HCT116 (cell line): ENCODE measurements around the gene PLA2G5. TPM values are rescaled to one million over a fixed set of nuclear protein-coding genes. Genes with fewer than 3 reads are reported as not detected.

Experiments
- ATAC-seq: fragments of 200-7000 bp; cut with Tn5 transposase; 2 replicates; pipeline ENCODE4 v1.9.1; 2020; ENCODE audit warnings: mild to moderate bottlenecking, moderate library complexity
- BruUV-seq: library from RNA; stranded (reverse); fragments of 400-500 nt; replicated peaks from 2 replicates; lab custom pipeline; 2021; lab: Mats Ljungman, UMichigan
- CTCF ChIA-PET: fragments of 300-600 bp; sonication (Branson Sonifier 250); formaldehyde crosslinking; loops from one replicate; lab custom pipeline; 2021; ENCODE audit warnings: antibody characterized with exemption; lab: Charles Lee
- POLR2A ChIA-PET: fragments of 300-600, 350-600 bp; sonication (Branson Sonifier 250); formaldehyde crosslinking; loops from one replicate; lab custom pipeline; 2021; ENCODE audit warnings: antibody characterized with exemption; lab: Charles Lee
- RAD21 ChIA-PET, 2 experiments: fragments of 300-600 bp; sonication (Branson Sonifier 250); formaldehyde crosslinking; loops; one replicate each; lab custom pipeline; 2023; ENCODE audit warnings: low total read pairs in 2 of 2; ENCODE audit not compliant: uncharacterized antibody in 2 of 2, unreplicated experiment in 2 of 2, low non-redundant PET in 1 of 2; lab: Charles Lee
- DNase-seq: peaks from one replicate; pipeline ENCODE4 v3.0.0-alpha.2; 2010; ENCODE audit warnings: low read depth, low spot score
- H2AFZ ChIP-seq: fragments of 200-600 bp; shearing (Covaris generic), sonication (generic); 2 replicates; pipeline ENCODE4 v1.6.1; 2017; ENCODE audit warnings: low read depth, mixed run types, mixed read lengths, antibody characterized with exemption, low read length; ENCODE audit not compliant: poor library complexity, severe bottlenecking
- H3K27ac ChIP-seq: 2 replicates; pipeline ENCODE4 v1.5.1; 2012; ENCODE audit warnings: low read depth, low read length
- H3K27me3 ChIP-seq: fragments of 200-600 bp; sonication (generic); 2 replicates; pipeline ENCODE4 v1.6.1; 2016; ENCODE audit warnings: mixed run types, low read length, mixed read lengths; ENCODE audit not compliant: insufficient read depth
- H3K36me3 ChIP-seq, 2 experiments: fragments of 200-500 bp in 1 of 2; fragments of 200-600 bp in 1 of 2; sonication (Bioruptor generic) in 1 of 2; sonication (generic) in 1 of 2; 2 replicates each; pipeline versions ENCODE4 v1.5.1 to v1.6.1; 2014 to 2016; ENCODE audit warnings: low read length in 2 of 2, inconsistent platforms in 1 of 2, mixed read lengths in 1 of 2, mixed run types in 1 of 2; ENCODE audit not compliant: insufficient read depth in 2 of 2, control insufficient read depth in 1 of 2
- H3K4me1 ChIP-seq, 2 experiments: fragments of 200-600 bp in 1 of 2; sonication (generic) in 1 of 2; 2 replicates each; pipeline versions ENCODE4 v1.5.1 to v1.6.1; 2012 to 2017; ENCODE audit warnings: low read length in 2 of 2, inconsistent platforms in 1 of 2, mild to moderate bottlenecking in 1 of 2, mixed read lengths in 1 of 2, mixed run types in 1 of 2, moderate library complexity in 1 of 2; ENCODE audit not compliant: insufficient read depth in 2 of 2, control insufficient read depth in 1 of 2
- H3K4me2 ChIP-seq: fragments of 200-600 bp; sonication (generic); 2 replicates; pipeline ENCODE4 v1.6.1; 2017; ENCODE audit warnings: mixed run types, low read length, mixed read lengths
- H3K4me3 ChIP-seq, 2 experiments: fragments of 200-600 bp in 1 of 2; sonication (generic) in 1 of 2; replicated peaks in 1 of 2; 2 replicates each; pipeline ENCODE4 v1.5.1; 2011 to 2016; ENCODE audit warnings: low read length in 2 of 2, control low read depth in 1 of 2, low read depth in 1 of 2, mild to moderate bottlenecking in 1 of 2, mixed read lengths in 1 of 2, mixed run types in 1 of 2
- H3K79me2 ChIP-seq: fragments of 200-600 bp; sonication (generic); 2 replicates; pipeline ENCODE4 v1.6.1; 2017; ENCODE audit warnings: mild to moderate bottlenecking, mixed run types, low read length, moderate library complexity, mixed read lengths; ENCODE audit not compliant: insufficient read depth
- H3K9ac ChIP-seq: fragments of 200-600 bp; sonication (generic); 2 replicates; pipeline ENCODE4 v1.6.1; 2016; ENCODE audit warnings: low read length, mixed read lengths
- H3K9me2 ChIP-seq: fragments of 200-600 bp; sonication (generic), shearing (Covaris generic); 2 replicates; pipeline ENCODE4 v1.6.1; 2017; ENCODE audit warnings: mixed run types, mild to moderate bottlenecking, moderate library complexity; ENCODE audit not compliant: insufficient read depth
- H3K9me3 ChIP-seq, 2 experiments: fragments of 200-500 bp in 1 of 2; fragments of 200-600 bp in 1 of 2; sonication (Bioruptor generic) in 1 of 2; sonication (generic) in 1 of 2; 2 replicates each; pipeline ENCODE4 v1.6.1; 2014 to 2017; ENCODE audit warnings: low read length in 2 of 2, mixed read lengths in 2 of 2, inconsistent platforms in 1 of 2, low read depth in 1 of 2, mild to moderate bottlenecking in 1 of 2, mixed run types in 1 of 2, moderate library complexity in 1 of 2; ENCODE audit not compliant: control insufficient read depth in 1 of 2, insufficient read depth in 1 of 2
- H4K20me1 ChIP-seq: fragments of 200-600 bp; sonication (generic), shearing (Covaris generic); 2 replicates; pipeline ENCODE4 v1.6.1; 2017; ENCODE audit warnings: mixed run types, mild to moderate bottlenecking, moderate library complexity; ENCODE audit not compliant: insufficient read depth
- ATF3 ChIP-seq: IDR thresholded peaks from 2 replicates; pipeline ENCODE4 v1.6.1; 2012
- CBX3 ChIP-seq: IDR thresholded peaks from 2 replicates; pipeline ENCODE4 v1.6.1; 2012; ENCODE audit warnings: low read depth
- CEBPB ChIP-seq: IDR thresholded peaks from 2 replicates; pipeline ENCODE4 v1.6.1; 2012; ENCODE audit warnings: low read depth
- EGR1 ChIP-seq: IDR thresholded peaks from 2 replicates; pipeline ENCODE4 v1.6.1; 2012; ENCODE audit warnings: low read depth
- ELF1 ChIP-seq: IDR thresholded peaks from 2 replicates; pipeline ENCODE4 v1.6.1; 2012; ENCODE audit warnings: low read depth, borderline replicate concordance
- EZH2 ChIP-seq: fragments of 200-600 bp; sonication (generic); IDR thresholded peaks from 2 replicates; pipeline ENCODE4 v1.6.1; 2017; ENCODE audit warnings: antibody characterized with exemption, mixed run types
- EZH2phosphoT487 ChIP-seq: fragments of 200-600 bp; IDR thresholded peaks from 2 replicates; pipeline ENCODE4 v1.6.1; 2018; ENCODE audit warnings: antibody characterized with exemption, borderline replicate concordance
- FOSL1 ChIP-seq: IDR thresholded peaks from 2 replicates; pipeline ENCODE4 v1.6.1; 2012; ENCODE audit warnings: low read depth
- MAX ChIP-seq: IDR thresholded peaks from 2 replicates; pipeline ENCODE4 v1.6.1; 2012
- POLR2A ChIP-seq: IDR thresholded peaks from 2 replicates; pipeline ENCODE4 v1.7.0; 2011; ENCODE audit warnings: borderline replicate concordance; ENCODE audit not compliant: insufficient read depth, insufficient read length; ENCODE audit errors: extremely low read depth
- POLR2AphosphoS5 ChIP-seq: IDR thresholded peaks from 2 replicates; pipeline ENCODE4 v1.6.1; 2011; ENCODE audit warnings: mild to moderate bottlenecking, low read depth, low read length, moderate library complexity
- RAD21 ChIP-seq: IDR thresholded peaks from 2 replicates; pipeline ENCODE4 v1.6.1; 2012; ENCODE audit warnings: low read depth, mild to moderate bottlenecking
- SIN3A ChIP-seq: IDR thresholded peaks from 2 replicates; pipeline ENCODE4 v1.6.1; 2012; ENCODE audit warnings: low read depth
- SP1 ChIP-seq: IDR thresholded peaks from 2 replicates; pipeline ENCODE4 v1.6.1; 2012; ENCODE audit warnings: low read depth
- SRF ChIP-seq: IDR thresholded peaks from 2 replicates; pipeline ENCODE4 v1.6.1; 2012; ENCODE audit warnings: low read depth
- TCF7L2 ChIP-seq: IDR thresholded peaks from 2 replicates; pipeline ENCODE4 v1.7.0; 2011; ENCODE audit warnings: borderline replicate concordance, inconsistent platforms; ENCODE audit not compliant: insufficient read depth, insufficient read length; ENCODE audit errors: extremely low read depth
- YY1 ChIP-seq: IDR thresholded peaks from 2 replicates; pipeline ENCODE4 v1.6.1; 2011; ENCODE audit warnings: low read length, low read depth, moderate library complexity, mild to moderate bottlenecking; ENCODE audit not compliant: insufficient replicate concordance; ENCODE audit errors: extremely low read depth
- ZFX ChIP-seq: fragments of 450-650 bp; IDR thresholded peaks from 2 replicates; pipeline ENCODE4 v1.6.1; 2017
- ZNF274 ChIP-seq: fragments of 200-500 bp; sonication (Bioruptor generic); IDR thresholded peaks from 2 replicates; pipeline ENCODE4 v1.6.1; 2014; ENCODE audit warnings: mild to moderate bottlenecking, low read depth, low read length, inconsistent platforms
- intact Hi-C: fragments of 100-400 bp; cut with micrococcal nuclease; formaldehyde crosslinking; loops from 2 replicates; pipeline ENCODE4 v1.10.0; 2022
- total RNA-seq: library from RNA; stranded (reverse); gene quantifications from one replicate; pipeline ENCODE4 v1.2.1, GENCODE V29; 2021; ENCODE audit not compliant: unreplicated experiment
- TF ChIP-seq, protein P1 (sequence below): IDR thresholded peaks from 2 replicates; pipeline ENCODE4 v1.6.1; 2011; ENCODE audit warnings: mild to moderate bottlenecking, low read length, moderate library complexity; ENCODE audit not compliant: insufficient replicate concordance; ENCODE audit errors: extremely low read depth

PLA2G5 gene
- total RNA-seq, 1 experiment from 2014 or later = not detected

GRCh38 chr1:20076710-20077461 is 6.9 kb downstream of the PLA2G5 start:
- Histone ChIP-seq H3K4me1 (no peaks in the 10 kb centered on the region), H3K9me3 (no peaks in the 10 kb centered on the region), H4K20me1 (no peaks in the 10 kb centered on the region), H3K36me3 (no peaks in the 10 kb centered on the region), H2AFZ (no peak overlapping the region), H3K27me3 (no peaks in the 10 kb centered on the region), H3K4me3 (no peak overlapping the region), H3K4me2 (no peak overlapping the region), H3K9me2 (no peaks in the 10 kb centered on the region), H3K27ac (no peak overlapping the region), H3K79me2 (no peaks in the 10 kb centered on the region), H3K9ac (no peak overlapping the region)
- ATAC-seq (no peak), DNase-seq (no peak)
- no peak for TF ChIP-seq EZH2
- no peak for TF ChIP-seq SIN3A
- TF ChIP-seq POLR2AphosphoS5 = no peak
- no peak for TF ChIP-seq SRF
- no peak for TF ChIP-seq CEBPB
- TF ChIP-seq SP1 = no peak
- no peak for TF ChIP-seq EGR1
- ChIA-PET POLR2A (interaction anchor here (0.6 kb wide), 1 partner anchor 28 kb away, joined by 3 read pairs; no protein-coding TSS in a partner anchor), RAD21 (no interaction called here), CTCF (no interaction called here)
- intact Hi-C loops = no loop called here
- no TSS peak for BruUV-seq

GRCh38 chr1:20078171-20078651 is 8.2 kb downstream of the PLA2G5 start:
- H3K27ac ChIP-seq = no peak overlapping the region
- TF ChIP-seq ZNF274 (no peak), RAD21 (no peak), ATF3 (no peak), CEBPB (no peak), SP1 (no peak), POLR2A (no peak), MAX (no peak), ZFX (no peak), EZH2phosphoT487 (no peak), SIN3A (no peak), CBX3 (no peak), FOSL1 (no peak), TCF7L2 (no peak), ELF1 (no peak), YY1 (no peak), EZH2 (no peak), EGR1 (no peak)
- TF ChIP-seq, protein P1, sequence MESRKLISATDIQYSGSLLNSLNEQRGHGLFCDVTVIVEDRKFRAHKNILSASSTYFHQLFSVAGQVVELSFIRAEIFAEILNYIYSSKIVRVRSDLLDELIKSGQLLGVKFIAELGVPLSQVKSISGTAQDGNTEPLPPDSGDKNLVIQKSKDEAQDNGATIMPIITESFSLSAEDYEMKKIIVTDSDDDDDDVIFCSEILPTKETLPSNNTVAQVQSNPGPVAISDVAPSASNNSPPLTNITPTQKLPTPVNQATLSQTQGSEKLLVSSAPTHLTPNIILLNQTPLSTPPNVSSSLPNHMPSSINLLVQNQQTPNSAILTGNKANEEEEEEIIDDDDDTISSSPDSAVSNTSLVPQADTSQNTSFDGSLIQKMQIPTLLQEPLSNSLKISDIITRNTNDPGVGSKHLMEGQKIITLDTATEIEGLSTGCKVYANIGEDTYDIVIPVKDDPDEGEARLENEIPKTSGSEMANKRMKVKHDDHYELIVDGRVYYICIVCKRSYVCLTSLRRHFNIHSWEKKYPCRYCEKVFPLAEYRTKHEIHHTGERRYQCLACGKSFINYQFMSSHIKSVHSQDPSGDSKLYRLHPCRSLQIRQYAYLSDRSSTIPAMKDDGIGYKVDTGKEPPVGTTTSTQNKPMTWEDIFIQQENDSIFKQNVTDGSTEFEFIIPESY = no peak
- no peak overlapping the region for H3K4me3 ChIP-seq
- DNase-seq = no peak
- no peak overlapping the region for H3K4me2 ChIP-seq
- H3K36me3 ChIP-seq = no peaks in the 10 kb centered on the region
- RAD21 ChIA-PET = no interaction called here
- H3K4me1 ChIP-seq = no peaks in the 10 kb centered on the region
- H4K20me1 ChIP-seq = no peaks in the 10 kb centered on the region
- no peaks in the 10 kb centered on the region for H3K9me2 ChIP-seq
- no peaks in the 10 kb centered on the region for H3K27me3 ChIP-seq
- ATAC-seq = no peak
- intact Hi-C loops = no loop called here
- H3K79me2 ChIP-seq = no peaks in the 10 kb centered on the region
- POLR2A ChIA-PET = no interaction called here
- no TSS peak for BruUV-seq
- CTCF ChIA-PET = no interaction called here
- H3K9ac ChIP-seq = no peak overlapping the region
- no peaks in the 10 kb centered on the region for H3K9me3 ChIP-seq
- no peak overlapping the region for H2AFZ ChIP-seq
